Ovary (tissue), 9 donors: Measurements from ENCODE around the gene GCK. TPM values are rescaled to one million over a fixed set of nuclear protein-coding genes. Genes with fewer than 3 reads are reported as not detected.

Experiments
- DNase-seq, 5 donors: peaks; one replicate each; pipeline ENCODE4 v3.0.0-alpha.2; 2019 to 2020
- H3K27ac ChIP-seq, 2 donors: fragments of 200-600 bp; one replicate each; pipeline versions ENCODE4 v1.5.1 to v1.8.0; 2019 to 2022
- H3K27me3 ChIP-seq: fragments of 200-600 bp; one replicate; pipeline ENCODE4 v1.8.0; 2022
- H3K36me3 ChIP-seq: fragments of 200-600 bp; sonication (generic); one replicate; pipeline ENCODE4 v1.5.1; 2019
- H3K4me1 ChIP-seq: one replicate; pipeline ENCODE4 v1.8.1; 2013; ENCODE audit warnings: mild to moderate bottlenecking, moderate library complexity; ENCODE audit not compliant: insufficient read depth
- H3K4me3 ChIP-seq: fragments of 200-600 bp; sonication (generic); one replicate; pipeline ENCODE4 v1.5.1; 2017
- H3K9me3 ChIP-seq, 2 donors: fragments of 200-600 bp in 1 of 2; sonication (generic) in 1 of 2; one replicate each; pipeline versions ENCODE4 v1.5.1 to v1.8.1; 2013 to 2019; ENCODE audit warnings: mild to moderate bottlenecking in 1 of 2, moderate library complexity in 1 of 2
- CTCF ChIP-seq, 3 donors: fragments of 450-650 bp in 2 of 3; fragments of 200-600 bp in 1 of 3; IDR thresholded peaks; one replicate each; pipeline versions ENCODE4 v1.5.1 to v1.8.0; 2016 to 2022; ENCODE audit warnings: antibody characterized with exemption in 3 of 3, mild to moderate bottlenecking in 1 of 3
- EP300 ChIP-seq: sonication (generic); formaldehyde crosslinking; IDR thresholded peaks from one replicate; pipeline ENCODE4 v1.6.1; 2017; ENCODE audit warnings: antibody characterized with exemption
- POLR2A ChIP-seq: fragments of 450-650 bp; IDR thresholded peaks from one replicate; pipeline ENCODE4 v1.6.1; 2017; ENCODE audit warnings: antibody characterized with exemption, mild to moderate bottlenecking, moderate library complexity
- WGBS, 3 donors: extraction: QIAGEN DNeasy Blood & Tissue Kit in 1 of 3; methylation state at CpG; one replicate each; pipeline versions ENCODE4 v1.1.5 to v1.1.7; 2013 to 2017; 5-methylcytosine and 5-hydroxymethylcytosine counted together
- intact Hi-C, 4 donors: fragments of 100-400 bp; cut with DNase I; formaldehyde crosslinking; loops; one replicate each; pipeline versions ENCODE4 v1.11.0 to v1.15.1; 2022 to 2023
- polyA plus RNA-seq, 2 donors: library from polyadenylated mRNA; stranded (reverse); fragments of 200-250 nt in 1 of 2; fragments of 350-450 nt in 1 of 2; fragmentation: Illumina TruSeq in 1 of 2; extraction: RNeasy Lipid Tissue Mini Kit (QIAGEN cat#74804) in 1 of 2; gene quantifications; one replicate each; pipeline ENCODE4 v1.2.3, GENCODE V29; 2013 to 2014
- total RNA-seq, 7 donors: library from RNA; depleted of rRNA in 2 of 7; stranded (reverse); fragments of >200 nt in 2 of 7; fragmentation: NEBNext Ultra II Directional in 3 of 7; extraction: Animal tissue kit (Norgen Biotek cat#: 25700) in 3 of 7; gene quantifications; one replicate each; pipeline versions ENCODE4 v1.1.0 to v1.2.4, GENCODE V29; 2016 to 2023
- donor health status: DM: no; HTN: no; CAD: no; lungs with moderate emphysema.
- donor health status: DM: no; HTN: no; CAD: no.
- donor health status: Bipolar disorder and iron deficiency.
- donor health status: DM: yes; HTN: yes; CAD: no.
- donor health status: DM: no; HTN: no; CAD: no.
- donor health status: DM: yes; HTN: yes; CAD: no.

GCK gene
- total and polyA plus RNA-seq, 9 donors, result 0.48 to 2.9 (median 1.3) TPM

GRCh38 chr7:44224080-44224973, 35.1 kb upstream of the GCK start:
- intact Hi-C loops, result no loop called here

GRCh38 chr7:44223362-44224079, 34.3 kb upstream of the GCK start:
- TF ChIP-seq CTCF (IDR thresholded peaks at IDR 0.05), result no peak
- TF ChIP-seq POLR2A, result no peak
- no peak for TF ChIP-seq EP300
- no peak for DNase-seq
- WGBS, 3 donors, result 50 to 69% (median 63%) methylated on average over 5 of the region's 5 CpGs
- Histone ChIP-seq H3K27ac (no peak overlapping the region), H3K36me3 (no peaks in the 10 kb centered on the region), H3K4me1 (no peaks in the 10 kb centered on the region), H3K4me3 (no peak overlapping the region), H3K27me3 (no peaks in the 10 kb centered on the region), H3K9me3 (no peaks in the 10 kb centered on the region)
- intact Hi-C loops, result no loop called here

More at GRCh38 chr7:44224080-44224973, 35.1 kb upstream of the GCK start:
- Histone ChIP-seq H3K27me3 (no peaks in the 10 kb centered on the region), H3K36me3 (no peaks in the 10 kb centered on the region), H3K4me1 (no peaks in the 10 kb centered on the region), H3K9me3 (no peaks in the 10 kb centered on the region), H3K4me3 (no peak overlapping the region), H3K27ac (no peak overlapping the region)
- WGBS, 3 donors, result 53 to 60% (median 58%) methylated on average over 18 of the region's 18 CpGs
- DNase-seq, result no peak
- TF ChIP-seq POLR2A, result no peak
- no peak for TF ChIP-seq EP300
- no peak for TF ChIP-seq CTCF (IDR thresholded peaks at IDR 0.05)

GRCh38 chr7:44222776-44223261, 33.6 kb upstream of the GCK start:
- H3K4me1 ChIP-seq, result no peaks in the 10 kb centered on the region
- no peak for TF ChIP-seq EP300
- no peak for TF ChIP-seq POLR2A
- TF ChIP-seq CTCF (IDR thresholded peaks at IDR 0.05), result no peak
- WGBS, 3 donors, result 83 to 85% (median 83%) methylated on average over 10 to 11 of the region's 11 CpGs

GRCh38 chr7:44222074-44222473, 32.8 kb upstream of the GCK start:
- 74 to 82% (median 81%) methylated on average over 11 of the region's 11 CpGs for WGBS, 3 donors
- no peaks in the 10 kb centered on the region for H3K9me3 ChIP-seq

More at GRCh38 chr7:44222776-44223261, 33.6 kb upstream of the GCK start:
- Histone ChIP-seq H3K27me3 (no peaks in the 10 kb centered on the region), H3K27ac (no peak overlapping the region), H3K36me3 (no peaks in the 10 kb centered on the region), H3K9me3 (no peaks in the 10 kb centered on the region), H3K4me3 (no peak overlapping the region)
- no peak for DNase-seq
- intact Hi-C loops, result no loop called here

More at GRCh38 chr7:44222074-44222473, 32.8 kb upstream of the GCK start:
- H3K27me3 ChIP-seq, result no peaks in the 10 kb centered on the region
- H3K27ac ChIP-seq, result no peak overlapping the region
- no peaks in the 10 kb centered on the region for H3K36me3 ChIP-seq
- no peaks in the 10 kb centered on the region for H3K4me1 ChIP-seq
- H3K4me3 ChIP-seq, result no peak overlapping the region
- peak in 1 of 5 donors; percentile 3 for DNase-seq
- intact Hi-C loops, result no loop called here
- TF ChIP-seq POLR2A, result no peak
- TF ChIP-seq EP300, result no peak
- TF ChIP-seq CTCF (IDR thresholded peaks at IDR 0.05), result no peak
